Thyroid gland (tissue), 4 donors: ENCODE results near the gene SLC7A5. TPM values are rescaled to one million over a fixed set of nuclear protein-coding genes. Genes with fewer than 3 reads are reported as not detected.
"Not testable (repeated sequence)": the region's sequence is repeated elsewhere in the genome, so short reads cannot be mapped to it uniquely, and the experiment has no call there.

Experiments
- DNase-seq, 2 donors: peaks; one replicate each; pipeline ENCODE4 v3.0.0-alpha.2; 2019
- H3K27ac ChIP-seq, 3 donors: fragments of 200-600 bp; sonication (generic); 1 replicate in 2 of 3; 2 replicates in 1 of 3; pipeline ENCODE4 v1.5.1; 2016 to 2019; ENCODE audit warnings: mild to moderate bottlenecking in 1 of 3, moderate library complexity in 1 of 3
- H3K27me3 ChIP-seq: fragments of 200-600 bp; sonication (generic); one replicate; pipeline ENCODE4 v1.5.1; 2019
- H3K36me3 ChIP-seq, 2 donors: fragments of 200-600 bp; sonication (generic); one replicate each; pipeline ENCODE4 v1.5.1; 2016 to 2019
- H3K4me1 ChIP-seq, 2 donors: fragments of 200-600 bp; sonication (generic); one replicate each; pipeline ENCODE4 v1.5.1; 2017 to 2019
- H3K4me3 ChIP-seq, 3 donors: fragments of 200-600 bp; sonication (generic); replicated peaks in 1 of 3; 1 replicate in 2 of 3; 2 replicates in 1 of 3; pipeline ENCODE4 v1.5.1; 2016; ENCODE audit warnings: mild to moderate bottlenecking in 1 of 3
- H3K9me3 ChIP-seq: fragments of 200-600 bp; sonication (generic); one replicate; pipeline ENCODE4 v1.5.1; 2017
- CTCF ChIP-seq, 6 experiments: fragments of 200-600 bp in 3 of 6; fragments of 450-650 bp in 3 of 6; sonication (generic) in 3 of 6; IDR thresholded peaks; one replicate each; pipeline ENCODE4 v1.5.1; 2016 to 2019; ENCODE audit warnings: antibody characterized with exemption in 6 of 6, mild to moderate bottlenecking in 2 of 6, inconsistent platforms in 1 of 6, moderate library complexity in 1 of 6
- POLR2A ChIP-seq, 2 donors: fragments of 450-650 bp; IDR thresholded peaks; one replicate each; pipeline ENCODE4 v1.6.1; 2017; ENCODE audit warnings: antibody characterized with exemption in 2 of 2, mild to moderate bottlenecking in 2 of 2, moderate library complexity in 1 of 2
- WGBS, 2 donors: methylation state at CpG; one replicate each; pipeline ENCODE4 v1.1.5; 2017; 5-methylcytosine and 5-hydroxymethylcytosine counted together
- intact Hi-C: fragments of 100-400 bp; cut with DNase I; formaldehyde crosslinking; loops from one replicate; pipeline ENCODE4 v1.15.1; 2023
- total RNA-seq, 4 donors: library from RNA; depleted of rRNA; stranded (reverse); fragments of >200 nt; gene quantifications; one replicate each; pipeline ENCODE4 v1.2.3, GENCODE V29; 2016

SLC7A5 gene
- total RNA-seq, 4 donors from 2014 or later = 1.1 to 5.2 (median 2.2) TPM

GRCh38 chr16:87877942-87878507, 8.7 kb upstream of the SLC7A5 start:
- Histone ChIP-seq H3K27ac (no peak overlapping the region), H3K9me3 (no peaks in the 10 kb centered on the region), H3K36me3 (no peaks in the 10 kb centered on the region), H3K4me1 (no peaks in the 10 kb centered on the region), H3K27me3 (no peaks in the 10 kb centered on the region), H3K4me3 (no peak overlapping the region)
- intact Hi-C loops = no loop called here
- TF ChIP-seq POLR2A (IDR thresholded peaks at IDR 0.05) (no peak), CTCF (IDR thresholded peaks at IDR 0.05) (no peak)
- 78 to 85% methylated on average over 9 to 12 of the region's 19 CpGs for WGBS, 2 donors
- no peak for DNase-seq

GRCh38 chr16:87874639-87875427, 5.5 kb upstream of the SLC7A5 start:
- Histone ChIP-seq H3K27ac (no peak overlapping the region), H3K9me3 (no peaks in the 10 kb centered on the region), H3K4me3 (no peak overlapping the region), H3K36me3 (no peaks in the 10 kb centered on the region), H3K4me1 (peaks cover 2 to 4% of the 10 kb centered on the region in 2 donors), H3K27me3 (no peaks in the 10 kb centered on the region)
- intact Hi-C loops = no loop called here
- no peak for TF ChIP-seq POLR2A (IDR thresholded peaks at IDR 0.05)
- TF ChIP-seq CTCF (IDR thresholded peaks at IDR 0.05) = no peak
- 59% methylated on average over 24 of the region's 24 CpGs for WGBS, 2 donors
- no peak for DNase-seq

- not testable (repeated sequence) for H3K27ac ChIP-seq, DNase-seq, H3K36me3 ChIP-seq, H3K4me3 ChIP-seq, H3K4me1 ChIP-seq, H3K9me3 ChIP-seq, H3K27me3 ChIP-seq
- intact Hi-C loops = loop anchor here (2.0 kb wide), 1 partner anchor 92 kb away; no protein-coding TSS in a partner anchor
- WGBS, 2 donors = 83 to 87% methylated on average over 18 to 19 of the region's 24 CpGs
These were observed 1.3 kb upstream of the SLC7A5 start for GRCh38 chr16:87870418-87871291.

- not testable (repeated sequence) for H3K4me3 ChIP-seq, H3K9me3 ChIP-seq, DNase-seq, H3K27ac ChIP-seq, H3K27me3 ChIP-seq, H3K36me3 ChIP-seq, H3K4me1 ChIP-seq
- intact Hi-C loops = loop anchor here (2.0 kb wide), 1 partner anchor 91 kb away; no protein-coding TSS in a partner anchor
- WGBS, 2 donors = 62 to 79% methylated on average over 14 to 15 of the region's 18 CpGs
These were observed 641 bp upstream of the SLC7A5 start for GRCh38 chr16:87869879-87870417.

GRCh38 chr16:87868254-87869029, 865 bp downstream of the SLC7A5 start:
- intact Hi-C loops, H3K27ac ChIP-seq, H3K27me3 ChIP-seq, H3K4me1 ChIP-seq, DNase-seq, H3K9me3 ChIP-seq, H3K36me3 ChIP-seq: not testable (repeated sequence)
- H3K4me3 ChIP-seq = peak overlapping the region in 1 of 3 donors; percentile 24
- 26 to 27% methylated on average over 34 to 35 of the region's 37 CpGs for WGBS, 2 donors

- H3K27me3 ChIP-seq, H3K4me3 ChIP-seq, DNase-seq, H3K9me3 ChIP-seq, H3K27ac ChIP-seq, intact Hi-C loops, H3K4me1 ChIP-seq, H3K36me3 ChIP-seq: not testable (repeated sequence)
- 81 to 91% methylated on average over 16 of the region's 16 CpGs for WGBS, 2 donors
These were observed 3.3 kb downstream of the SLC7A5 start for GRCh38 chr16:87865902-87866555.
